H1 (cell line): ENCODE results near the gene SLC16A9. TPM values are rescaled to one million over a fixed set of nuclear protein-coding genes. Genes with fewer than 3 reads are reported as not detected.

Experiments used
- CTCF ChIA-PET: fragments of 300-600 bp; sonication (Branson Sonifier 250); formaldehyde crosslinking; loops from one replicate; lab custom pipeline; 2021; ENCODE audit not compliant: partially characterized antibody; lab: Charles Lee
- POLR2A ChIA-PET: fragments of 300-600 bp; sonication (Branson Sonifier 250); formaldehyde crosslinking; loops from one replicate; lab custom pipeline; 2021; ENCODE audit warnings: inconsistent platforms; ENCODE audit not compliant: partially characterized antibody; lab: Charles Lee
- DNase-seq, 2 experiments: peaks; one replicate each; pipeline versions ENCODE4 v3.0.0 to v3.0.0-alpha.2; 2010 to 2022; ENCODE audit warnings: low spot score in 2 of 2, low read depth in 1 of 2, mixed read lengths in 1 of 2
- FAIRE-seq: peaks from 2 replicates; lab custom pipeline; 2011; peaks lifted over from hg19 to GRCh38; lab: Jason Lieb, UNC
- H2AFZ ChIP-seq: 2 replicates; pipeline ENCODE4 v1.8.1; 2012; ENCODE audit warnings: low read length, inconsistent platforms
- H2AK5ac ChIP-seq: 2 replicates; pipeline ENCODE4 v1.6.1; 2013; ENCODE audit warnings: low read depth, low read length
- H2BK120ac ChIP-seq: replicated peaks from 2 replicates; pipeline ENCODE3; 2013; ENCODE audit warnings: low read depth, low read length, inconsistent platforms
- H2BK12ac ChIP-seq: 2 replicates; pipeline ENCODE4 v1.6.1; 2013; ENCODE audit warnings: low read depth, low read length
- H2BK15ac ChIP-seq: 2 replicates; pipeline ENCODE4 v1.6.1; 2013; ENCODE audit warnings: low read length
- H2BK20ac ChIP-seq: 2 replicates; pipeline ENCODE4 v1.6.1; 2013; ENCODE audit warnings: low read length
- H2BK5ac ChIP-seq: 2 replicates; pipeline ENCODE4 v1.6.1; 2013; ENCODE audit warnings: low read depth, low read length
- H3K14ac ChIP-seq: 2 replicates; pipeline ENCODE4 v1.6.1; 2013; ENCODE audit warnings: inconsistent platforms; ENCODE audit not compliant: insufficient read length
- H3K18ac ChIP-seq: 2 replicates; pipeline ENCODE4 v1.6.1; 2013; ENCODE audit warnings: low read length; ENCODE audit errors: extremely low read depth
- H3K23ac ChIP-seq: 2 replicates; pipeline ENCODE4 v1.6.1; 2013; ENCODE audit warnings: inconsistent platforms; ENCODE audit not compliant: insufficient read length
- H3K23me2 ChIP-seq: 2 replicates; pipeline ENCODE4 v1.6.1; 2013; ENCODE audit warnings: low read depth, low read length
- H3K27ac ChIP-seq: 2 replicates; pipeline ENCODE4 v1.6.1; 2011; ENCODE audit warnings: low read depth, low read length, inconsistent platforms
- H3K27me3 ChIP-seq, 4 experiments: replicated peaks in 1 of 4; 1 replicate in 1 of 4; 2 replicates in 3 of 4; pipeline versions ENCODE4 v1.6.1 to v1.8.1; 2011 to 2013; ENCODE audit warnings: low read length in 3 of 4, mild to moderate bottlenecking in 3 of 4, inconsistent platforms in 2 of 4, mixed read lengths in 2 of 4, moderate library complexity in 1 of 4; ENCODE audit not compliant: control insufficient read depth in 3 of 4, insufficient read depth in 3 of 4; ENCODE audit errors: extremely low read depth in 1 of 4
- H3K36me3 ChIP-seq, 4 experiments: 2 replicates each; pipeline versions ENCODE4 v1.6.1 to v1.8.1; 2011 to 2013; ENCODE audit warnings: mild to moderate bottlenecking in 4 of 4, low read length in 3 of 4, moderate library complexity in 2 of 4, control low read depth in 1 of 4, inconsistent platforms in 1 of 4; ENCODE audit not compliant: insufficient read depth in 4 of 4, control insufficient read depth in 2 of 4
- H3K4ac ChIP-seq: replicated peaks from 2 replicates; pipeline ENCODE3; 2013; ENCODE audit warnings: low read length, low read depth, mixed read lengths, inconsistent platforms; ENCODE audit not compliant: insufficient read length
- H3K4me1 ChIP-seq, 4 experiments: replicated peaks in 1 of 4; 1 replicate in 1 of 4; 2 replicates in 3 of 4; pipeline versions ENCODE4 v1.6.1 to v1.8.1; 2011 to 2013; ENCODE audit warnings: low read length in 3 of 4, inconsistent platforms in 2 of 4, mixed read lengths in 1 of 4; ENCODE audit not compliant: insufficient read depth in 4 of 4, control insufficient read depth in 3 of 4
- H3K4me2 ChIP-seq, 2 experiments: 2 replicates each; pipeline versions ENCODE4 v1.6.1 to v1.8.1; 2011 to 2013; ENCODE audit warnings: low read depth in 2 of 2, low read length in 2 of 2, control low read depth in 1 of 2, inconsistent platforms in 1 of 2, mild to moderate bottlenecking in 1 of 2; ENCODE audit not compliant: insufficient read depth in 1 of 2
- H3K4me3 ChIP-seq, 4 experiments: fragments of 200-600, 300-600 bp in 1 of 4; sonication (generic), shearing (Covaris generic), sonication (Bioruptor Twin) in 1 of 4; 2 replicates each; pipeline versions ENCODE4 v1.5.1 to v1.8.1; 2011 to 2016; ENCODE audit warnings: low read length in 4 of 4, low read depth in 3 of 4, control low read depth in 2 of 4, inconsistent platforms in 2 of 4, mild to moderate bottlenecking in 2 of 4, mixed read lengths in 1 of 4, moderate library complexity in 1 of 4; ENCODE audit not compliant: insufficient read depth in 2 of 4; ENCODE audit errors: extremely low read depth in 1 of 4
- H3K56ac ChIP-seq: replicated peaks from 2 replicates; pipeline ENCODE3; 2013; ENCODE audit warnings: low read depth, mild to moderate bottlenecking, mixed read lengths, low read length, inconsistent platforms; ENCODE audit not compliant: insufficient read length
- H3K79me1 ChIP-seq: 2 replicates; pipeline ENCODE4 v1.6.1; 2013; ENCODE audit warnings: low read depth, low read length, control low read depth
- H3K79me2 ChIP-seq, 2 experiments: 2 replicates each; pipeline versions ENCODE4 v1.6.1 to v1.8.1; 2012 to 2013; ENCODE audit warnings: low read length in 2 of 2, mild to moderate bottlenecking in 2 of 2, inconsistent platforms in 1 of 2; ENCODE audit not compliant: insufficient read depth in 2 of 2, control insufficient read depth in 1 of 2
- H3K9ac ChIP-seq, 4 experiments: replicated peaks in 1 of 4; 1 replicate in 1 of 4; 2 replicates in 3 of 4; pipeline versions ENCODE4 v1.6.1 to v1.8.1; 2011 to 2013; ENCODE audit warnings: low read depth in 3 of 4, low read length in 3 of 4, control low read depth in 2 of 4, mild to moderate bottlenecking in 2 of 4, moderate library complexity in 2 of 4, inconsistent platforms in 1 of 4; ENCODE audit errors: extremely low read depth in 1 of 4
- H3K9me3 ChIP-seq, 2 experiments: 2 replicates each; pipeline versions ENCODE4 v1.6.1 to v1.8.1; 2012 to 2013; ENCODE audit warnings: mild to moderate bottlenecking in 2 of 2, moderate library complexity in 2 of 2, control low read depth in 1 of 2, inconsistent platforms in 1 of 2, low read depth in 1 of 2, low read length in 1 of 2, mixed read lengths in 1 of 2; ENCODE audit not compliant: insufficient read depth in 2 of 2
- H4K20me1 ChIP-seq, 2 experiments: replicated peaks in 1 of 2; 2 replicates each; pipeline versions ENCODE3 to v1.8.1; 2011 to 2013; ENCODE audit warnings: inconsistent platforms in 2 of 2, low read length in 2 of 2, mild to moderate bottlenecking in 1 of 2; ENCODE audit not compliant: insufficient read depth in 2 of 2, control insufficient read depth in 1 of 2
- H4K5ac ChIP-seq: 2 replicates; pipeline ENCODE4 v1.6.1; 2013; ENCODE audit warnings: low read length, low read depth, mixed read lengths, inconsistent platforms; ENCODE audit not compliant: insufficient read length
- H4K8ac ChIP-seq: 2 replicates; pipeline ENCODE4 v1.8.0; 2013; ENCODE audit warnings: mild to moderate bottlenecking, moderate library complexity, low read length, inconsistent platforms; ENCODE audit not compliant: insufficient read depth; ENCODE audit errors: extremely low read depth
- H4K91ac ChIP-seq: replicated peaks from 2 replicates; pipeline ENCODE3; 2013; ENCODE audit warnings: low read length, mixed read lengths, inconsistent platforms; ENCODE audit not compliant: insufficient read length
- MAFK ChIP-seq: IDR thresholded peaks from 2 replicates; pipeline ENCODE4 v1.6.1; 2012; ENCODE audit warnings: low read depth, mild to moderate bottlenecking, improper control_type of control experiment, low read length
- RAD21 ChIP-seq, 2 experiments: IDR thresholded peaks in 1 of 2; conservative IDR thresholded peaks in 1 of 2; 2 replicates each; pipeline ENCODE4 v1.6.1; 2011; ENCODE audit warnings: low read depth in 2 of 2, low read length in 2 of 2, improper control_type of control experiment in 1 of 2, inconsistent platforms in 1 of 2, mild to moderate bottlenecking in 1 of 2, moderate library complexity in 1 of 2
- SIN3A ChIP-seq, 2 experiments: IDR thresholded peaks in 1 of 2; conservative IDR thresholded peaks in 1 of 2; 2 replicates each; pipeline ENCODE4 v1.6.1; 2011 to 2012; ENCODE audit warnings: low read length in 2 of 2, improper control_type of control experiment in 1 of 2, low read depth in 1 of 2, mild to moderate bottlenecking in 1 of 2
- TAF1 ChIP-seq: IDR thresholded peaks from 2 replicates; pipeline ENCODE4 v1.6.1; 2011; ENCODE audit warnings: mild to moderate bottlenecking, low read depth, low read length
- WGBS, 2 experiments: shearing (Covaris generic) in 1 of 2; methylation state at CpG; one replicate each; pipeline versions ENCODE4 v1.1.6 to v1.1.7; 2013 to 2015; ENCODE audit warnings: low lambda C conversion rate in 2 of 2, mixed read lengths in 2 of 2, inconsistent platforms in 1 of 2, low coverage in 1 of 2, missing lambda C conversion rate in 1 of 2; ENCODE audit not compliant: insufficient replicate concordance in 2 of 2, insufficient coverage in 1 of 2, insufficient read length in 1 of 2; ENCODE audit errors: extremely low coverage in 1 of 2, missing lambda C conversion rate in 1 of 2; 5-methylcytosine and 5-hydroxymethylcytosine counted together
- polyA plus RNA-seq, 7 experiments: library from polyadenylated mRNA; depleted of rRNA in 3 of 7; stranded (reverse) in 5 of 7; unstranded in 2 of 7; fragments of >200 nt in 5 of 7; fragments of 200-250 nt in 2 of 7; gene quantifications; 1 replicate in 5 of 7; 2 replicates in 1 of 7; 4 replicates in 1 of 7; pipeline versions ENCODE4 v1.2.1 to v1.2.3, GENCODE V29; 2011 to 2013; ENCODE audit warnings: missing spikeins in 2 of 7, mixed read lengths in 2 of 7
- total RNA-seq: library from RNA; stranded (reverse); fragmentation: NEBNext Ultra II Directional; extraction: Animal tissue kit (Norgen Biotek cat#: 25700); gene quantifications from 2 replicates; pipeline ENCODE4 v1.2.1, GENCODE V29; 2021
- TF ChIP-seq, protein P1 (sequence below), 3 experiments: IDR thresholded peaks; 1 replicate in 2 of 3; 2 replicates in 1 of 3; pipeline versions ENCODE4 v1.5.1 to v1.6.1; 2011; ENCODE audit warnings: low read length in 3 of 3, mild to moderate bottlenecking in 3 of 3, inconsistent platforms in 2 of 3, low read depth in 1 of 3, moderate library complexity in 1 of 3; ENCODE audit not compliant: insufficient read depth in 1 of 3; ENCODE audit errors: control extremely low read depth in 1 of 3

Gene SLC16A9
- total and polyA plus RNA-seq, 2 of the 8 experiments (the other 6 are each of a cell fraction or from before 2014, with no cell fraction given) = 11.2 to 20.5 TPM

GRCh38 chr10:59633063-59633462, 76.6 kb downstream of the SLC16A9 start:
- Histone ChIP-seq H3K4me1 (peaks cover 0 to 2% (median 0%) of the 10 kb centered on the region in 4 experiments; a peak in 1 of 7 replicates), H3K9ac (no peak overlapping the region), H3K23me2 (no peaks in the 10 kb centered on the region; the same call in 1 of the 2 replicates), H3K79me2 (no peaks in the 10 kb centered on the region)
- TF ChIP-seq TAF1 (no peak), RAD21 (IDR thresholded peaks at IDR 0.05 in 1 of 2, conservative IDR thresholded peaks at IDR 0.05 in 1 of 2; ENCODE audit: low read depth in 2 of 2, low read length in 2 of 2) (peak; percentile 24 to 40; a peak in 3 of 4 replicates), MAFK (no peak), SIN3A (conservative IDR thresholded peaks at IDR 0.05 in 1 of 2, IDR thresholded peaks at IDR 0.05 in 1 of 2; ENCODE audit: low read depth in 1 of 2, low read length in 2 of 2) (no peak)
- TF ChIP-seq, protein P1, sequence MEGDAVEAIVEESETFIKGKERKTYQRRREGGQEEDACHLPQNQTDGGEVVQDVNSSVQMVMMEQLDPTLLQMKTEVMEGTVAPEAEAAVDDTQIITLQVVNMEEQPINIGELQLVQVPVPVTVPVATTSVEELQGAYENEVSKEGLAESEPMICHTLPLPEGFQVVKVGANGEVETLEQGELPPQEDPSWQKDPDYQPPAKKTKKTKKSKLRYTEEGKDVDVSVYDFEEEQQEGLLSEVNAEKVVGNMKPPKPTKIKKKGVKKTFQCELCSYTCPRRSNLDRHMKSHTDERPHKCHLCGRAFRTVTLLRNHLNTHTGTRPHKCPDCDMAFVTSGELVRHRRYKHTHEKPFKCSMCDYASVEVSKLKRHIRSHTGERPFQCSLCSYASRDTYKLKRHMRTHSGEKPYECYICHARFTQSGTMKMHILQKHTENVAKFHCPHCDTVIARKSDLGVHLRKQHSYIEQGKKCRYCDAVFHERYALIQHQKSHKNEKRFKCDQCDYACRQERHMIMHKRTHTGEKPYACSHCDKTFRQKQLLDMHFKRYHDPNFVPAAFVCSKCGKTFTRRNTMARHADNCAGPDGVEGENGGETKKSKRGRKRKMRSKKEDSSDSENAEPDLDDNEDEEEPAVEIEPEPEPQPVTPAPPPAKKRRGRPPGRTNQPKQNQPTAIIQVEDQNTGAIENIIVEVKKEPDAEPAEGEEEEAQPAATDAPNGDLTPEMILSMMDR (IDR thresholded peaks at IDR 0.05; ENCODE audit: control extremely low read depth in 1 of 3, insufficient read depth in 1 of 3, low read depth in 1 of 3, low read length in 3 of 3) = peak; percentile 21 to 46 (median 38); a peak in 3 of 4 replicates
- TF ChIP-seq, all 59 proteins: peak for 2
- H4K5ac ChIP-seq = no peak overlapping the region
- H2AK5ac ChIP-seq = no peak overlapping the region
- no peak for DNase-seq
- H3K27me3 ChIP-seq = no peaks in the 10 kb centered on the region
- H4K8ac ChIP-seq = no peak overlapping the region
- no peak overlapping the region for H3K18ac ChIP-seq
- 90% methylated on average over 2 of the region's 2 CpGs; no CpG with 5 or more reads in 1 of the 2 experiments for WGBS, 2 experiments
- CTCF ChIA-PET = interaction anchor here (0.6 to 4.2 kb wide), 26 partner anchors 10 to 596 kb away, joined by 3 to 33 read pairs (median 4); partner anchors contain the start of gene SLC16A9
- H2AFZ ChIP-seq = no peak overlapping the region
- no peaks in the 10 kb centered on the region for H3K36me3 ChIP-seq
- no peaks in the 10 kb centered on the region for H4K20me1 ChIP-seq
- H3K4me3 ChIP-seq = no peak overlapping the region
- FAIRE-seq = no peak
- no peak overlapping the region for H2BK12ac ChIP-seq
- no peak overlapping the region for H4K91ac ChIP-seq
- H3K4ac ChIP-seq = no peak overlapping the region
- H3K14ac ChIP-seq = no peak overlapping the region
- no peak overlapping the region for H2BK120ac ChIP-seq
- no peaks in the 10 kb centered on the region for H3K79me1 ChIP-seq
- H3K9me3 ChIP-seq = 0 out of 4 replicates have a peak, but pooled peaks cover 0 to 3% of the 10 kb centered on the region in 2 experiments
- POLR2A ChIA-PET = interaction anchor here (0.6 to 1.0 kb wide), 5 partner anchors 13 to 375 kb away, joined by 3 to 4 read pairs (median 3); partner anchors contain the start of gene SLC16A9
- no peak overlapping the region for H3K4me2 ChIP-seq
- H2BK20ac ChIP-seq = no peak overlapping the region
- H3K23ac ChIP-seq = no peak overlapping the region
- H3K27ac ChIP-seq = no peak overlapping the region
- no peak overlapping the region for H3K56ac ChIP-seq
- no peak overlapping the region for H2BK15ac ChIP-seq
- no peak overlapping the region for H2BK5ac ChIP-seq
